ENCODE measurements around the gene KCNMB1. TPM values are rescaled to one million over a fixed set of nuclear protein-coding genes. Genes with fewer than 3 reads are reported as not detected.

Gene KCNMB1
- total and polyA plus RNA-seq, 8 donors: 0.05 to 0.94 (median 0.30) TPM

DNA sequence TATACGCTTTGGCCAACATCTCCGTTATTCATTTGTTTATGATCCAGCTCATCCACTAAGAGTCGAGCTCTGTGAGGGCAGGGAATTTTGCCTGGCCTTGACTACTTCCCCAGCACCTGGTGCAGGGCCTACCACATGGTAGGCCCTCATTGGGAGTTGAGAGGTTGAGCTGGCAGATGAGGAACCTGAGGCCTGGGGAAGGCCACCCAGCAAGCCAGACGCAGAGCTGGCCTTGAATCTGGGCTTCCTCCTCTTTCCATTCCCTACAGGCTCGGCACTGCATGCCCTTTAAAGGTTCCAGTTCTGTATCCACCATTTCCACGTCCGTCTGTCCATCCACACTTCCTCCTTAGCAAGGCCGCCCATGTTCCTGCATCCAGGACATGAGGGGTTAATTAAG is 24.2 kb downstream of the KCNMB1 start:
- Histone ChIP-seq H3K4me3 (no peak overlapping the region), H3K36me3 (no peaks in the 10 kb centered on the region), H3K4me1 (no peaks in the 10 kb centered on the region), H3K27ac (no peak overlapping the region), H3K9me3 (no peaks in the 10 kb centered on the region), H3K27me3 (no peaks in the 10 kb centered on the region)
- TF ChIP-seq CTCF (IDR thresholded peaks at IDR 0.05): no peak
- intact Hi-C loops (cut with DNase I): no loop called here
- DNase-seq (no peak), ATAC-seq (no peak), FAIRE-seq (no peak)
- 82 to 85% methylated on average over 8 of the region's 8 CpGs for WGBS, 2 donors

GRCh38 chr5:170363671-170364070 is 25.5 kb downstream of the KCNMB1 start:
- WGBS, 2 donors: 90 to 93% methylated on average over 1 of the region's 1 CpG
- H3K27me3 ChIP-seq: no peaks in the 10 kb centered on the region
- intact Hi-C loops (cut with DNase I): no loop called here
- no peak overlapping the region for H3K4me3 ChIP-seq
- no peaks in the 10 kb centered on the region for H3K36me3 ChIP-seq
- no peak overlapping the region for H3K27ac ChIP-seq
- FAIRE-seq: no peak
- no peaks in the 10 kb centered on the region for H3K9me3 ChIP-seq
- ATAC-seq: peak in 2 of 4 donors; percentile 59 to 72
- H3K4me1 ChIP-seq: no peaks in the 10 kb centered on the region
- no peak for DNase-seq
- TF ChIP-seq CTCF (IDR thresholded peaks at IDR 0.05): no peak

DNA sequence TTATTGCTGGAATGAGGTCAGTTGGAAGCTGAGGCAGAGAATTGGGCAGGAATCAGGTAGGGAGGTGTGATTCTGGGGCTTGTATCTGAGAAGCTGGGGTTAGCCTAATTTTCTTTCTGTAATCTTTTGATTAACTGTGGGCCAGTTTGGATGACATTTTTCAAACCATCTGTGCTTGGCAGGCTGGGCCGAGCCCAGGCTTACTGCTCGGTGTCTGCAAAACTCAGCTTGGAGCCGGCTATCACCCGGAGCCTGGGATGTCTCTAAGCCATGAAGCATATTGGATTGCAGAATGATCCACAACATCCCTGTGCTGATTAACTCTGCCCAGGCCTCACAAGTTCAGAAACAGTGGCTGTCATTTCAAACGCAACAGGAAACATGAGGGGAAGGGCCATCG is 26.5 kb downstream of the KCNMB1 start:
- FAIRE-seq (no peak), DNase-seq (no peak), ATAC-seq (no peak)
- H3K36me3 ChIP-seq: no peaks in the 10 kb centered on the region
- no peaks in the 10 kb centered on the region for H3K9me3 ChIP-seq
- no peak for TF ChIP-seq CTCF (IDR thresholded peaks at IDR 0.05)
- no peaks in the 10 kb centered on the region for H3K27me3 ChIP-seq
- intact Hi-C loops (cut with DNase I): no loop called here
- H3K27ac ChIP-seq: no peak overlapping the region
- WGBS, 2 donors: 85 to 89% methylated on average over 6 of the region's 6 CpGs
- H3K4me3 ChIP-seq: no peak overlapping the region
- no peaks in the 10 kb centered on the region for H3K4me1 ChIP-seq

GRCh38 chr5:170362102-170362501 is 27.1 kb downstream of the KCNMB1 start:
- no peak for TF ChIP-seq CTCF (IDR thresholded peaks at IDR 0.05)
- intact Hi-C loops (cut with DNase I): no loop called here
- Histone ChIP-seq H3K27ac (peak overlapping the region in 1 of 4 donors; percentile 1), H3K4me1 (no peaks in the 10 kb centered on the region), H3K4me3 (no peak overlapping the region), H3K27me3 (no peaks in the 10 kb centered on the region), H3K9me3 (no peaks in the 10 kb centered on the region), H3K36me3 (no peaks in the 10 kb centered on the region)
- ATAC-seq (peak in 1 of 4 donors; percentile 50), DNase-seq (no peak), FAIRE-seq (no peak)
- WGBS, 2 donors: 81 to 86% methylated on average over 7 of the region's 7 CpGs

DNA sequence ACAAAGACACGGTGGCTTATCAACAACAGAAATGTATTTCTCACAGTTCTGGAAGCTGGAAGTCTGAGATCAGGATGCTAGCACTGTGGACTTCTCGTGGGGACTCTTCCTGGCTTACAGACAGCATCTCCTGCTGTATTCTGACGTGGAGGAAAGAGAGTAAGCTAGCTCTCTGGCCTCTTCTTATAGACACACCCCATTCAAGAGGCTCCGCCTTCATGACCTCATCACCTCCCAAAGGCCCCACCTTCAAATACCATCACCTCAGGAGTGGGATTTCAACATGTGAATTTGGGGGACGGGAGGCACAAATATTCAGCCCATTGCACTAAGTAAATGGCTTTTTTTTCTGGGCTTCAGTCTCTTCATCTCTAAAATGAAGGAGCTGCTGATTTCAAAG is 27.6 kb downstream of the KCNMB1 start:
- no peaks in the 10 kb centered on the region for H3K27me3 ChIP-seq
- no peaks in the 10 kb centered on the region for H3K36me3 ChIP-seq
- H3K4me1 ChIP-seq: no peaks in the 10 kb centered on the region
- TF ChIP-seq CTCF (IDR thresholded peaks at IDR 0.05): no peak
- peak overlapping the region in 2 of 4 donors; percentile 1 to 5 for H3K27ac ChIP-seq
- H3K4me3 ChIP-seq: no peak overlapping the region
- 74 to 78% methylated on average over 5 of the region's 5 CpGs for WGBS, 2 donors
- no peak for DNase-seq
- intact Hi-C loops (cut with DNase I): no loop called here
- ATAC-seq: no peak
- no peaks in the 10 kb centered on the region for H3K9me3 ChIP-seq
- FAIRE-seq: no peak
